Naive thymus-derived CD8-positive, alpha-beta T cell (primary cell): ENCODE results near the gene RASSF3. TPM values are rescaled to one million over a fixed set of nuclear protein-coding genes. Genes with fewer than 3 reads are reported as not detected.
"Not testable (repeated sequence)": the region's sequence is repeated elsewhere in the genome, so short reads cannot be mapped to it uniquely, and the experiment has no call there.

Experiments
- ATAC-seq, 2 donors: fragments of 150-1000 bp; cut with Tn5 transposase in 1 of 2; sonication (Bioruptor Pico), chemical (Tn5 transposase) in 1 of 2; 1 replicate in 1 of 2; 2 replicates in 1 of 2; pipeline ENCODE4 v1.10.0; 2021; ENCODE audit warnings: mild to moderate bottlenecking in 2 of 2, moderate library complexity in 2 of 2
- POLR2A ChIA-PET: fragments of 350-600 bp; sonication (Branson Sonifier 250); formaldehyde crosslinking; loops from one replicate; lab custom pipeline; 2021; ENCODE audit warnings: antibody characterized with exemption; lab: Charles Lee
- DNase-seq, 10 donors: peaks; one replicate each; pipeline versions ENCODE4 v3.0.0 to v3.0.0-alpha.2; 2020 to 2022
- H3K27ac Mint-ChIP-seq, 10 donors: one replicate each; pipeline ENCODE4 v1.8.0; 2020 to 2022; ENCODE audit warnings: mild to moderate bottlenecking in 10 of 10, mixed read lengths in 10 of 10, moderate library complexity in 4 of 10, inconsistent platforms in 1 of 10
- H3K27me3 Mint-ChIP-seq, 5 donors: one replicate each; pipeline ENCODE4 v1.8.0; 2021 to 2022; ENCODE audit warnings: mixed read lengths in 5 of 5
- H3K36me3 Mint-ChIP-seq, 3 donors: one replicate each; pipeline ENCODE4 v1.8.0; 2020 to 2022; ENCODE audit warnings: mixed read lengths in 3 of 3, mild to moderate bottlenecking in 2 of 3, inconsistent platforms in 1 of 3
- H3K4me1 Mint-ChIP-seq, 4 donors: one replicate each; pipeline ENCODE4 v1.8.0; 2021 to 2022; ENCODE audit warnings: mixed read lengths in 4 of 4
- H3K4me3 Mint-ChIP-seq, 10 donors: one replicate each; pipeline ENCODE4 v1.8.0; 2020 to 2022; ENCODE audit warnings: mild to moderate bottlenecking in 10 of 10, mixed read lengths in 10 of 10, moderate library complexity in 6 of 10, inconsistent platforms in 1 of 10
- H3K9me3 Mint-ChIP-seq, 9 donors: one replicate each; pipeline ENCODE4 v1.8.0; 2020 to 2022; ENCODE audit warnings: mixed read lengths in 9 of 9, mild to moderate bottlenecking in 3 of 9, inconsistent platforms in 1 of 9, moderate library complexity in 1 of 9
- polyA plus RNA-seq, 3 donors: library from polyadenylated mRNA; unstranded; fragments of 300-500 nt; fragmentation: Illumina TruSeq; gene quantifications; one replicate each; pipeline ENCODE4 v1.2.3, GENCODE V29; 2021
- total RNA-seq, 8 experiments: library from RNA in 2 of 8; stranded (reverse) in 2 of 8; gene quantifications; one replicate each; pipeline ENCODE4 v1.2.3 and lab custom pipeline; 2021 to 2026

Gene RASSF3
- total and polyA plus RNA-seq, 5 experiments from 2014 or later: 5.5 to 177 (median 7.8) TPM

DNA sequence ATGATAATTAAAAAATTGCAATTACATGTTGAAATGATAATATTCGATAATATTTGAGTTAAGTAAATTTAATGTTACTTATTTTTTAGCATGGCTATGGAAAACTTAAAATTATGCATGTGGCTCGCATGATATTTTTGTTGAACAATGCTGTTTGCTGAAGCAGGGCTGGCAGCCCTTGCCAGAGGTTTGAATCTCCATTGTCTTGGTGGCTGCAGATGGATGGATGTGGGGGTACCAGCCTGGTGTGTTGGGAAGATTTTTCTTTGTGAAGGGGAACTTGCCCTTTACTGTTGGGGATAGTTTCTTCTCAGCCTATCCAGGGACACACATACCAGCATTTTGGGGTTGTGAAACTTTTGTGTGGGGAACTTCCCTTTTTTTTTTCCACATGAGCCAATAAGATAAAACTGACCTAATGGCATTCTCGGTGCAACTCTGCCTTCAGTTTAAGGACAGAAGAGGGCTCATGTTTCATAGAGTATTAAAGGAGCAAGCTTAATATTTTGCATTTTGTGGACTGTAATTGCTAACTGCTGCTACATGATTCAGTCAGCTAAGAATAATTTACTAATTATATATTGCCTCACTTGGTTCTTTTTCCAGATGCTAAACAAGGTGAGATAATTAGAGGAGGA is 8.8 kb downstream of the RASSF3 start:
- peaks cover 29 to 90% (median 75%) of the 10 kb centered on the region in 4 donors for H3K4me1 Mint-ChIP-seq
- no peak for DNase-seq
- peaks cover 0 to 61% (median 6%) of the 10 kb centered on the region in 3 donors for H3K36me3 Mint-ChIP-seq
- peak overlapping the region; percentile 41 to 89 (median 82) for H3K27ac Mint-ChIP-seq
- no peaks in the 10 kb centered on the region for H3K27me3 Mint-ChIP-seq
- ATAC-seq: no peak
- H3K4me3 Mint-ChIP-seq: peak overlapping the region in 9 of 10 donors; percentile 21 to 66 (median 57)
- no peaks in the 10 kb centered on the region for H3K9me3 Mint-ChIP-seq
- POLR2A ChIA-PET: interaction anchor here (0.6 to 14.3 kb wide), 4 partner anchors 8 to 82 kb away, joined by 3 to 368 read pairs (median 6); partner anchors contain the start of gene RASSF3

DNA sequence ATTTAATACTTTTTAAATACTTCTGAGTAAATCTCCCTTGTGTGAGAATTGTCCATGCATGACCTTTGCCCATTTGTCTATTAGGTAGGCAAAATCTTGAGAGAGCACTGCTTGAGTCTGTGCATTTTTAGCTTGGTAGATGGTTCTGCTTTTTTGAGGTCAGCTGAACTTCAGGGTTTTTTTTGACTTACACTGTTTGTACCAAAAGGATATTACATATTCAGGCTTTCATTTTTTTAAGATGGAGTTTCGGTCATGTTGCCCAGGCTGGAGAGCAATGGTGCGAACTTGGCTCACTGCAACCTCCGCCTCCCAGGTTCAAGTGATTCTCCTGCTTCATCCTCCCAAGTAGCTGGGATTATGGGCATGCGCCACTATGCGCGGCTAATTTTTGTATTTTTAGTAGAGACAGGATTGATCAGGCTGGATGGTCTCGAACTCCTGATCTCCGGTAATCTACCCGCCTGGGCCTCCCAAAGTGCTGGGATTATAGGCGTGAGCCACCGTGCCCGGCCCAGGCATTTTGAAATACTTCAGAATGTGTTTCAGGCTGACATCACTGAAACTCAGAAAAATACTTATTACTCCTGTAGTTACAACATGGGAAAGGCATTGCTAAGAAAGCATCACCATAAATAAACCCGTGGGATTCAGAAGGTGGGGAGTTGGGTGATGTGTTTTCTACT is 11.1 kb downstream of the RASSF3 start:
- ATAC-seq: peak in 1 of 2 donors; percentile 23
- H3K4me1 Mint-ChIP-seq: peaks cover 29 to 89% (median 72%) of the 10 kb centered on the region in 4 donors
- POLR2A ChIA-PET: interaction anchor here (1.1 kb wide), 1 partner anchor 9 kb away, joined by 4 read pairs; no protein-coding TSS in a partner anchor

DNA sequence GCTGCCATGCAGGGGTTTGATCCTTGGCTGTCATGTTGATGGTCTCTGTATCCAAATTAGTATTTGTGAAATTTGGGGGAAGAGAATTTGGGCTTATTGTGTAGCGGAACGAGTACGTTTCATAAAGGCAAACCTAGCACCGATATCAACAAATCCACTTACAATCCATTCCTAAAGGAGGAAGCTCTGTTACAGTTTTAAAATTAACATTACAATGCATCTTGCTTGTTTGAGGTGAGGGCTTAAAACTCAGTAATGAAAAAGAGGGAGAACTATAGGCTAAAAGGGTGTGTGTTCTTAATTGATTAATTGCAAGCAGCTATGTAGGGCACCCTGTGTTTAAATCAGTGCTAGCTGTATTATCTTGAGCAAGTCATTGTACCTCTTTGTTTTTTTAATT is 13.7 kb downstream of the RASSF3 start:
- no peak for DNase-seq
- no peak for ATAC-seq
- peaks cover 0 to 40% (median 6%) of the 10 kb centered on the region in 3 donors for H3K36me3 Mint-ChIP-seq
- POLR2A ChIA-PET: interaction anchor here (0.5 to 4.3 kb wide), 2 partner anchors 14 to 53 kb away, joined by 3 to 31 read pairs; partner anchors contain the start of gene RASSF3
- H3K4me3 Mint-ChIP-seq: peak overlapping the region in 8 of 10 donors; percentile 4 to 82 (median 38)
- H3K27me3 Mint-ChIP-seq: no peaks in the 10 kb centered on the region
- no peaks in the 10 kb centered on the region for H3K9me3 Mint-ChIP-seq
- peak overlapping the region in 8 of 10 donors; percentile 16 to 93 (median 65) for H3K27ac Mint-ChIP-seq
- H3K4me1 Mint-ChIP-seq: peaks cover 30 to 91% (median 76%) of the 10 kb centered on the region in 4 donors

More for the DNA sequence above, 11.1 kb downstream of the RASSF3 start:
- Mint-ChIP-seq H3K27ac (peak overlapping the region in 8 of 10 donors; percentile 22 to 93 (median 60)), H3K36me3 (peaks cover 0 to 38% (median 6%) of the 10 kb centered on the region in 3 donors), H3K9me3 (no peaks in the 10 kb centered on the region), H3K4me3 (peak overlapping the region in 7 of 10 donors; percentile 6 to 61 (median 39)), H3K27me3 (no peaks in the 10 kb centered on the region)
- DNase-seq: no peak

DNA sequence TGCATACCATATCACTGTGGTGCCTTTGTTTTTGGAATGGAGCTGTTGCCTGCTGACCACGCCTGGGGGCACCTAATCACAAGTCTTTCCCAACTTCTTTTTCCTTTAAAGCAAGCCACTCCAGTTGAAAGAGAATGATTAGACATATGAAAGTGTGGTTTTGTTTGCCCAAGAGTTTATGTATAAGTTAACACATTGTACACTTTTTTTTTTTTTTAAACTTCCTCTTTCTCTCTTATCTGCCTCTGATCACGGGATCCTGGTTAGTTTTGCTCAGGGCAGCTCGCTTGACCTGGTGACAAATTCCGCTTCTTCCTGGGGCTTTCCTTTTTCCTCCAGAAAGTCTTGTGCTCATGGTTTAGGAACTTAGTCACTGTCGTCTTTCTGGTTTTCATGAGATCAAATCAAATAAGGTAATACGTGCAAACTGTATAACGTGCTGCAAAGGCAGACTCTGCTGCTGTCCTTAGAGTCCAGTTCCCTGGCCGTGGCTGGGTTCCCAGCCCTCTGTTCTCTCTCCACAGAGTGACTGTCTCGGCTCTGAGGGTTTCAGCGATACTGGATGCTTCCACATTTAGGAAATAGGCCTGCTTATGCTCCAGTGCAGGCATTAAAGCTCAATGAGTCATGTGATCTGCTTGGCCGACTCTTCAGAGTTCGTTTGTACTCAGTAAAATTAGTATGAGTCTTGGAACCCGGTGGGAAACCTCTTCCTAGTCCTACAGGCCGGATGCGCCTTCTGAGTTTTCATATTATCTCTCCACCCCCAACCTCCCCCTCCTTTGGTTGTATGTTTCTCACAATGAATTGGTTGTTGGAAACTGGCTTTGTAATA is 15.2 kb downstream of the RASSF3 start:
- H3K9me3 Mint-ChIP-seq: no peaks in the 10 kb centered on the region
- peak; percentile 69 to 75 for ATAC-seq
- H3K36me3 Mint-ChIP-seq: peaks cover 0 to 46% (median 2%) of the 10 kb centered on the region in 3 donors
- peak overlapping the region; percentile 66 to 94 (median 90) for H3K4me3 Mint-ChIP-seq
- DNase-seq: no peak
- H3K27ac Mint-ChIP-seq: peak overlapping the region; percentile 87 to 97 (median 93)
- POLR2A ChIA-PET: interaction anchor here (0.6 to 4.3 kb wide), 8 partner anchors 9 to 63 kb away, joined by 3 to 31 read pairs (median 4); partner anchors contain the start of gene RASSF3
- no peaks in the 10 kb centered on the region for H3K27me3 Mint-ChIP-seq
- peaks cover 24 to 87% (median 70%) of the 10 kb centered on the region in 4 donors for H3K4me1 Mint-ChIP-seq

DNA sequence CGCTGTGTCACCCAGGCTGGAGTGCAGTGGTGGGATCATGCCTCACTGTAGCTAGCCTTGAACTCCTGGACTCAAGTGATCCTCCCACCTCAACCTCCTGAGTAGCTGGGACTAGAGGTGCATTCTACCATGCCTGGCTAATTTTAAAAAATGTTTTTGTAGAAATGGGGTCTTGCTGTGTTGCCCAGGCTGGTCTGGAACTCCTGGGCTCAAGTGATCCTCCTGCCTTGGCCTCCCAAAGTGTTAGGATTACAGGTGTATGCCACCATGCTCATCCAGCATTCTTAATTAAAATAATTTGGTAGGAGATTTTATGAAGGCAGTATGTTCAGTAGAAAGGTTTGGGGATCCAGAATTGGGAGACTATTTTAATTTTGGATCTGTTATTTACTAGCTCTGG is 16.3 kb downstream of the RASSF3 start:
- Mint-ChIP-seq H3K4me1 (peaks cover 32 to 90% (median 76%) of the 10 kb centered on the region in 4 donors), H3K27ac (peak overlapping the region in 5 of 10 donors; percentile 16 to 77 (median 52)), H3K4me3 (peak overlapping the region in 7 of 10 donors; percentile 12 to 73 (median 26)), H3K36me3 (peaks cover 0 to 51% (median 12%) of the 10 kb centered on the region in 3 donors)
- not testable (repeated sequence) for H3K9me3 Mint-ChIP-seq, ATAC-seq, DNase-seq, H3K27me3 Mint-ChIP-seq
- POLR2A ChIA-PET: interaction anchor here (0.6 to 4.3 kb wide), 5 partner anchors 9 to 51 kb away, joined by 3 to 31 read pairs (median 5); partner anchors contain the start of gene RASSF3

DNA sequence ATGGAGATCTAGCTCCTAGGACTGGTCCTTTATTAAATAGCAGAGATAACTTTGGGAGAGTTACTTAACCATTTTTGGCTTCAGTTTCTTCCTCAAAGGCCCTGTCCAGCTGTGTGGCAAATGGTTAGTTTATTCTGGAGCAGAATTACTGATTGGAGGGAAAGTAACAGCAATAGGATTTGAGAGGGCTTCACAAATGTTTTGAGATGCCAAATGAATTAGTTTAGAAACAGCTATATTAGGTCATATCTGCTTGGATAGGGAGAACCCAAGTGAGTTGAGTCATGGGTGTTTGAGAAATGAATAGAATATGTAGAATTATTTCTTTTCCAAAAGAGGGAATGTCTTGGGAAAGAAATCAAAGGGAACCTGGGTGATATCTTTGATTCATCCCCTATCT is 17.5 kb downstream of the RASSF3 start:
- H3K9me3 Mint-ChIP-seq: peaks cover 0 to 10% (median 0%) of the 10 kb centered on the region in 9 donors
- peak overlapping the region in 8 of 10 donors; percentile 1 to 77 (median 52) for H3K27ac Mint-ChIP-seq
- H3K36me3 Mint-ChIP-seq: peaks cover 6 to 55% (median 24%) of the 10 kb centered on the region in 3 donors
- H3K4me1 Mint-ChIP-seq: peaks cover 39 to 93% (median 79%) of the 10 kb centered on the region in 4 donors
- POLR2A ChIA-PET: interaction anchor here (1.0 to 2.0 kb wide), 4 partner anchors 10 to 42 kb away, joined by 3 to 9 read pairs (median 4); no protein-coding TSS in a partner anchor
- ATAC-seq (no peak), DNase-seq (no peak)
- peak overlapping the region in 8 of 10 donors; percentile 8 to 73 (median 34) for H3K4me3 Mint-ChIP-seq
- H3K27me3 Mint-ChIP-seq: no peaks in the 10 kb centered on the region

DNA sequence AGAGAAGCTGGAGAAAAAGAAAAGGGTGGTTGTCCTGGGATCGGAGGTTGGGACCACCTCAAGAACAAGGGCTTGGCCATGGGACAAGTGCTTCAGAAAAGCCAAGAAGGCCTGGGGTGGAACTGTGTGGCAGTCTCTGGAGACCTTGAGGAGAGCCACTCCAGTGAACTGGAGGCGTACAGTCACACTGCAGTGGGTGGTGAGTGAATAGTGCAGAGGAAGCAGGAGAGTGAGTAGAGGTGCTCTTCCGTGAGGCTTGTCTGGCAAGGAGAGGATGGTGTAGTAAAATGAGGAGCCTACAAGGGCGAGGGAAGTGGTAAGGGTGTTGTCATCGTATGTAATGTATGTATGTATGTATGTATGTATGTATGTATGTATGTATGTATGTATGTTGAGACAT is 20.9 kb downstream of the RASSF3 start:
- H3K4me3 Mint-ChIP-seq: peak overlapping the region; percentile 40 to 78 (median 51)
- peaks cover 6 to 78% (median 41%) of the 10 kb centered on the region in 3 donors for H3K36me3 Mint-ChIP-seq
- H3K9me3 Mint-ChIP-seq: peaks cover 0 to 10% (median 3%) of the 10 kb centered on the region in 9 donors
- POLR2A ChIA-PET: interaction anchor here (0.8 to 1.3 kb wide), 3 partner anchors 10 to 38 kb away, joined by 3 to 4 read pairs (median 3); no protein-coding TSS in a partner anchor
- peak overlapping the region; percentile 70 to 94 (median 85) for H3K27ac Mint-ChIP-seq
- ATAC-seq (peak; percentile 57 to 76), DNase-seq (no peak)
- H3K27me3 Mint-ChIP-seq: no peaks in the 10 kb centered on the region
- peaks cover 44 to 96% (median 79%) of the 10 kb centered on the region in 4 donors for H3K4me1 Mint-ChIP-seq

DNA sequence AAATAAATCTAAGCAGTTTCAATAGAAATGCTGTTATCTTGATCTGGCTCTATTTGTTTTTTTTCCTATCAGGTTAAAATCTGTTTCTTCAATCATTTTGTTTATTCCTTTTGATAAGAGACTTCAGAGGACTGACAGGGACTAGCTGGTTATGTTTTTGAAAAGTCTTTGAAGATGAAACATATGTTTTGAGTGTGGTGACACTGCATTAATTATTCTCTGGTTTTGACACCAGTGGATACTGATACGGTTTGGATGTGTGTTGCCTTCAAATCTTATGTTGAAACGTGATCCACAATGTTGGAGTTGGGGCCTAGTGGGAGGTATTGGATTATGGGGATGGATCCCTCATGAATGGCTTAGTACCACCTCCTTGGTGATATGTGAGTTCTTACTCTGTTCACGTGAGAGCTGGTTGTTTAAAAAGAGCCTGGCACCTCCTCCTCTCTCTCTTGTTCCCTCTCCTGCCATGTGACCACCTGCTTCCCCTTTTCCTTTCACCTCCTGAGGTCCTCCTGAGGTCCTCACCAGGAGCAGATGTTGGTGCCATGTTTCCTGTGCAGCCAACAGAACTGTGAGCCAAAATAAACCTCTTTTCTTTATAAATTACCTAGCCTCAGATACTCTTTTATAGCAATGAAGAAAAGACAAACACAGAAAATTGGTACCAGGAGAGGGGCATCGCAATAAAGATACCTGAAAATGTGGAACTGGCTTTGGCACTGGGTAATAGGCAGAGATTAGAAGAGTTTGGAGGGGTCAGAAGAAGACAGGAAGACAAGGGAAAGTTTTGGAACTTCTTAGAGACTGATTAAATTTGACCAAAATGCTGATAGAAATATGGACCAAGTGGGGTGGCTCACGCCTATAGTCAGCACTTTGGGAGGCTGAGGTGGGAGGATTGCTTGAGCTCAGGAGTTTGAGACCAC is 23.0 kb downstream of the RASSF3 start:
- peak overlapping the region in 9 of 10 donors; percentile 46 to 65 (median 59) for H3K4me3 Mint-ChIP-seq
- DNase-seq: no peak

DNA sequence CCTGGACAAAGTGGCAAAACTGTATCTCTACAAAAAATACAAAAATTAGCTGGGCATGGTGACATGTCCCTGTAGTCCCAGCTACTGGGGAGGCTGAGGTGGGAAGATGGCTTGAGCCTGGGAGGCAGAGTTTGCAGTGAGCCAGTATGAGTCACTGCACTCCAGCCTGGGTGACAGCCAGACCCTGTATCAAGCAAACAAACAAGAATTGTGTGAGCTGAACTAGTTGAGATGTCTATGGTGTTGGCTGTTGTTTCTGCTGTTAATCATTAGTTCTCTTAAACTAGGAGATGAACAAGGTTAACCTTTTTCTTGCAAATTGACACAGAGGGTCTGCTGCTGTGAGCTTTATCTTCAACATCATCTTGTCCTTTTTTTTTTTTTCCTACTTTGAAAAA is 23.6 kb downstream of the RASSF3 start:
- DNase-seq (no peak), ATAC-seq (peak in 1 of 2 donors; percentile 64)
- H3K27ac Mint-ChIP-seq: peak overlapping the region; percentile 12 to 91 (median 82)
- H3K4me3 Mint-ChIP-seq: peak overlapping the region in 9 of 10 donors; percentile 38 to 65 (median 59)
- POLR2A ChIA-PET: interaction anchor here (0.7 to 1.1 kb wide), 3 partner anchors 15 to 84 kb away, joined by 3 to 10 read pairs (median 4); no protein-coding TSS in a partner anchor
- no peaks in the 10 kb centered on the region for H3K27me3 Mint-ChIP-seq
- H3K36me3 Mint-ChIP-seq: peaks cover 11 to 73% (median 41%) of the 10 kb centered on the region in 3 donors
- H3K9me3 Mint-ChIP-seq: peaks cover 0 to 10% (median 3%) of the 10 kb centered on the region in 9 donors
- H3K4me1 Mint-ChIP-seq: peaks cover 49 to 96% (median 77%) of the 10 kb centered on the region in 4 donors

More for the DNA sequence above, 23.0 kb downstream of the RASSF3 start:
- Mint-ChIP-seq H3K4me1 (peaks cover 44 to 96% (median 73%) of the 10 kb centered on the region in 4 donors), H3K27me3 (no peaks in the 10 kb centered on the region), H3K9me3 (peaks cover 0 to 10% (median 3%) of the 10 kb centered on the region in 9 donors), H3K27ac (peak overlapping the region; percentile 12 to 91 (median 82)), H3K36me3 (peaks cover 6 to 70% (median 43%) of the 10 kb centered on the region in 3 donors)
- ATAC-seq: peak in 1 of 2 donors; percentile 9
- POLR2A ChIA-PET: interaction anchor here (0.6 to 1.4 kb wide), 8 partner anchors 9 to 62 kb away, joined by 3 to 10 read pairs (median 3); no protein-coding TSS in a partner anchor

DNA sequence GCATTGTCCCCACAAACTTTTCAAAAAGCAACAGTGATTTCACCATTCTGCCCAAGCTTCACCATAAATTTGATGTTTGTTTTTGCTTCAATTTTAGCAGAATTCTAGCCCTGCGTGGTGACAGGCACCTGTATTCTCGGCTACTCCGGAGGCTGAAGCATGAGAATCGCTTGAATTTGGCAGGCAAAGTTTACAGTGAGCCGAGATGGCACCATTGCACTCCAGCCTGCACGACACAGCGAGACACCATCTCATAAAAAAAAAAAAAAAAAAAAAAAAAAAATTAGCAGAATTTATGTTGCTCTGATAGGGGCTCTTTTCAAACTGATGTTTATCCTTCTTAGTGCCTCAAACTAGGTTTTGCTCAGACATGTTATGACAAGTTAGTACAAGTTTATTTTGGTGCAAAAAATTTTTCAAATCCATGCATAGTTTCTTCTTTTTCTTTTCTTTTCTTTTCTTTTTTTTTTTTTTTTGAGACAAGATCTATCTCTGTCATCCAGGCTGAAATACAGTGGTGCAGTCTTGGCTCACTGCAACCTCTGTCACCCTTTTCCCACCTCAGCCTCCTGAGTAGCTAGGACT is 24.3 kb downstream of the RASSF3 start:
- peaks cover 49 to 95% (median 82%) of the 10 kb centered on the region in 4 donors for H3K4me1 Mint-ChIP-seq
- peaks cover 0 to 10% (median 3%) of the 10 kb centered on the region in 9 donors for H3K9me3 Mint-ChIP-seq
- H3K4me3 Mint-ChIP-seq: peak overlapping the region in 8 of 10 donors; percentile 30 to 67 (median 57)
- no peak for DNase-seq
- H3K27ac Mint-ChIP-seq: peak overlapping the region; percentile 9 to 86 (median 82)
- POLR2A ChIA-PET: interaction anchor here (0.7 to 1.1 kb wide), 4 partner anchors 15 to 85 kb away, joined by 3 to 10 read pairs (median 4); no protein-coding TSS in a partner anchor
- no peaks in the 10 kb centered on the region for H3K27me3 Mint-ChIP-seq
- H3K36me3 Mint-ChIP-seq: peaks cover 12 to 67% (median 41%) of the 10 kb centered on the region in 3 donors
- no peak for ATAC-seq
